Lower leg skin (tissue), 3 donors: ENCODE data around the gene PNMA6E.

Experiments used
- CTCF ChIP-seq, 3 donors: fragments of 450-650 bp; IDR thresholded peaks; one replicate each; pipeline ENCODE4 v1.5.1; 2016; ENCODE audit warnings: antibody characterized with exemption in 3 of 3, mild to moderate bottlenecking in 3 of 3, moderate library complexity in 2 of 3
- POLR2A ChIP-seq, 2 donors: fragments of 450-650 bp; IDR thresholded peaks; one replicate each; pipeline ENCODE4 v1.6.1; 2016 to 2017; ENCODE audit warnings: antibody characterized with exemption in 2 of 2, mild to moderate bottlenecking in 1 of 2, moderate library complexity in 1 of 2

GRCh38 chrX:153441981-153442380, 40.8 kb upstream of the PNMA6E start:
- TF ChIP-seq CTCF (IDR thresholded peaks at IDR 0.05) = no peak
- TF ChIP-seq POLR2A (IDR thresholded peaks at IDR 0.05) = no peak
